ENCODE measurements around the gene FLT1.

FLT1 gene

GRCh38 chr13:28347456-28348371 is 147.2 kb downstream of the FLT1 start:
- no peak for DNase-seq (ENCODE audit: low spot score)

GRCh38 chr13:28346154-28346553 is 148.8 kb downstream of the FLT1 start:
- no peak for TF ChIP-seq CTCF (IDR thresholded peaks at IDR 0.05; ENCODE audit: extremely low read depth, missing control alignments)
- DNase-seq (ENCODE audit: low spot score), result no peak

More at GRCh38 chr13:28347456-28348371, 147.2 kb downstream of the FLT1 start:
- no peak for TF ChIP-seq CTCF (IDR thresholded peaks at IDR 0.05; ENCODE audit: extremely low read depth, missing control alignments)

- no peak for TF ChIP-seq CTCF (IDR thresholded peaks at IDR 0.05; ENCODE audit: extremely low read depth, missing control alignments)
- DNase-seq (ENCODE audit: low spot score), result no peak
Observed at GRCh38 chr13:28344163-28344562, 150.8 kb downstream of the FLT1 start.

- TF ChIP-seq CTCF (IDR thresholded peaks at IDR 0.05; ENCODE audit: extremely low read depth, missing control alignments), result no peak
- DNase-seq (ENCODE audit: low spot score), result no peak
Observed at GRCh38 chr13:28342251-28342650, 152.7 kb downstream of the FLT1 start.

GRCh38 chr13:28340272-28340793 is 154.6 kb downstream of the FLT1 start:
- no peak for TF ChIP-seq CTCF (IDR thresholded peaks at IDR 0.05; ENCODE audit: extremely low read depth, missing control alignments)
- DNase-seq (ENCODE audit: low spot score), result no peak

- no peak for DNase-seq (ENCODE audit: low spot score)
- TF ChIP-seq CTCF (IDR thresholded peaks at IDR 0.05; ENCODE audit: extremely low read depth, missing control alignments), result no peak
Observed at GRCh38 chr13:28339419-28339818, 155.5 kb downstream of the FLT1 start.

- TF ChIP-seq CTCF (IDR thresholded peaks at IDR 0.05; ENCODE audit: extremely low read depth, missing control alignments), result no peak
- DNase-seq (ENCODE audit: low spot score), result no peak
Observed at GRCh38 chr13:28338742-28339141, 156.2 kb downstream of the FLT1 start.
